Retinal pigment epithelial cell (primary cell): Measurements from ENCODE around the gene MRPL48.

Experiments
- DNase-seq: peaks from one replicate; pipeline ENCODE4 v3.0.0-alpha.2; 2010; ENCODE audit warnings: low read depth
- H3K4me3 ChIP-seq: 2 replicates; pipeline ENCODE4 v1.5.1; 2011; ENCODE audit warnings: mild to moderate bottlenecking, low read length, control low read depth, moderate library complexity
- CTCF ChIP-seq: conservative IDR thresholded peaks from 2 replicates; pipeline ENCODE4 v1.5.1; 2011; ENCODE audit warnings: low read depth, low read length, control low read depth, inconsistent platforms

Gene MRPL48

GRCh38 chr11:73862986-73863385 lies 75.3 kb downstream of the MRPL48 start:
- DNase-seq, result no peak
- TF ChIP-seq CTCF, result no peak
- H3K4me3 ChIP-seq, result no peak overlapping the region

GRCh38 chr11:73866095-73866579 lies 78.5 kb downstream of the MRPL48 start:
- no peak for DNase-seq
- TF ChIP-seq CTCF, result no peak
- H3K4me3 ChIP-seq, result no peak overlapping the region

- H3K4me3 ChIP-seq, result no peak overlapping the region
- DNase-seq, result peak; percentile 20
- TF ChIP-seq CTCF, result no peak
Observed at GRCh38 chr11:73866586-73866996, 78.9 kb downstream of the MRPL48 start.

GRCh38 chr11:73869332-73869949 lies 81.8 kb downstream of the MRPL48 start:
- TF ChIP-seq CTCF, result no peak
- H3K4me3 ChIP-seq, result no peak overlapping the region
- no peak for DNase-seq

- no peak for TF ChIP-seq CTCF
- H3K4me3 ChIP-seq, result no peak overlapping the region
- no peak for DNase-seq
Observed at GRCh38 chr11:73870261-73870660, 82.6 kb downstream of the MRPL48 start.

GRCh38 chr11:73872749-73873357 lies 85.2 kb downstream of the MRPL48 start:
- H3K4me3 ChIP-seq, result no peak overlapping the region
- no peak for DNase-seq
- no peak for TF ChIP-seq CTCF

- DNase-seq, result no peak
- peak overlapping the region; percentile 96 for H3K4me3 ChIP-seq
- no peak for TF ChIP-seq CTCF
Observed at GRCh38 chr11:73875380-73875779, 87.7 kb downstream of the MRPL48 start.
